SK-N-MC (cell line): Measurements from ENCODE around the gene HPS5.
"Not testable (repeated sequence)": the region's sequence is repeated elsewhere in the genome, so short reads cannot be mapped to it uniquely, and the experiment has no call there.

Experiments used
- EZH2 ChIP-seq: fragments of 200-600 bp; sonication (generic); IDR thresholded peaks from one replicate; pipeline ENCODE4 v1.6.1; 2017; ENCODE audit warnings: antibody characterized with exemption
- FOXP2 ChIP-seq: optimal IDR thresholded peaks from 2 replicates; pipeline ENCODE3; 2011; ENCODE audit warnings: mild to moderate bottlenecking, moderate library complexity; ENCODE audit not compliant: insufficient read depth; ENCODE audit errors: extremely low read length, control extremely low read depth
- POLR2AphosphoS5 ChIP-seq: IDR thresholded peaks from 2 replicates; pipeline ENCODE4 v1.6.1; 2012; ENCODE audit warnings: mild to moderate bottlenecking, low read depth, low read length, borderline replicate concordance

GRCh38 chr11:18246379-18247190 is 75.4 kb downstream of the HPS5 start:
- TF ChIP-seq EZH2, POLR2AphosphoS5, FOXP2: not testable (repeated sequence)
